Measurements from ENCODE around the gene NCF4.

Gene NCF4

GRCh38 chr22:36860438-36860820 is 377 bp upstream of the NCF4 start:
- TF ChIP-seq CTCF (IDR thresholded peaks at IDR 0.05; ENCODE audit: extremely low read depth, insufficient read depth, missing control alignments) = no peak
- in situ Hi-C loops (cut with MboI; ENCODE audit: low pct_unique_long_range_greater_than_20kb, low sequenced_read_pairs, unreplicated experiment) = no loop called here
- DNase-seq (ENCODE audit: low spot score) = no peak

- TF ChIP-seq CTCF (IDR thresholded peaks at IDR 0.05; ENCODE audit: extremely low read depth, insufficient read depth, missing control alignments) = no peak
- in situ Hi-C loops (cut with MboI; ENCODE audit: low pct_unique_long_range_greater_than_20kb, low sequenced_read_pairs, unreplicated experiment) = no loop called here
- DNase-seq (ENCODE audit: low spot score) = peak; percentile 48
These were observed 1.7 kb downstream of the NCF4 start for GRCh38 chr22:36862251-36863242.

- in situ Hi-C loops (cut with MboI; ENCODE audit: low pct_unique_long_range_greater_than_20kb, low sequenced_read_pairs, unreplicated experiment) = no loop called here
- no peak for DNase-seq (ENCODE audit: low spot score)
- TF ChIP-seq CTCF (IDR thresholded peaks at IDR 0.05; ENCODE audit: extremely low read depth, insufficient read depth, missing control alignments) = no peak
These were observed 2.5 kb downstream of the NCF4 start for GRCh38 chr22:36863281-36863680.

GRCh38 chr22:36863979-36864378 is 3.2 kb downstream of the NCF4 start:
- TF ChIP-seq CTCF (IDR thresholded peaks at IDR 0.05; ENCODE audit: extremely low read depth, insufficient read depth, missing control alignments) = no peak
- DNase-seq (ENCODE audit: low spot score) = no peak
- in situ Hi-C loops (cut with MboI; ENCODE audit: low pct_unique_long_range_greater_than_20kb, low sequenced_read_pairs, unreplicated experiment) = no loop called here

- DNase-seq (ENCODE audit: low spot score) = no peak
- TF ChIP-seq CTCF (IDR thresholded peaks at IDR 0.05; ENCODE audit: extremely low read depth, insufficient read depth, missing control alignments) = no peak
- in situ Hi-C loops (cut with MboI; ENCODE audit: low pct_unique_long_range_greater_than_20kb, low sequenced_read_pairs, unreplicated experiment) = no loop called here
These were observed 3.8 kb downstream of the NCF4 start for GRCh38 chr22:36864454-36865215.

GRCh38 chr22:36865346-36865745 is 4.5 kb downstream of the NCF4 start:
- no peak for TF ChIP-seq CTCF (IDR thresholded peaks at IDR 0.05; ENCODE audit: extremely low read depth, insufficient read depth, missing control alignments)
- DNase-seq (ENCODE audit: low spot score) = peak; percentile 46
- in situ Hi-C loops (cut with MboI; ENCODE audit: low pct_unique_long_range_greater_than_20kb, low sequenced_read_pairs, unreplicated experiment) = no loop called here

Measured in GM13977 (cell line).